Thyroid gland (tissue), 4 donors: ENCODE data around the gene JSRP1.

ENCODE experiments used
- CTCF ChIP-seq, 6 experiments: fragments of 200-600 bp in 3 of 6; fragments of 450-650 bp in 3 of 6; sonication (generic) in 3 of 6; IDR thresholded peaks; one replicate each; pipeline ENCODE4 v1.5.1; 2016 to 2019; ENCODE audit warnings: antibody characterized with exemption in 6 of 6, mild to moderate bottlenecking in 2 of 6, inconsistent platforms in 1 of 6, moderate library complexity in 1 of 6
- POLR2A ChIP-seq, 2 donors: fragments of 450-650 bp; IDR thresholded peaks; one replicate each; pipeline ENCODE4 v1.6.1; 2017; ENCODE audit warnings: antibody characterized with exemption in 2 of 2, mild to moderate bottlenecking in 2 of 2, moderate library complexity in 1 of 2

GRCh38 chr19:2261438-2262172 lies 5.4 kb upstream of the JSRP1 start:
- peak in 5 of 6 experiments; percentile 5 to 45 (median 17) for TF ChIP-seq CTCF (IDR thresholded peaks at IDR 0.05)
- no peak for TF ChIP-seq POLR2A (IDR thresholded peaks at IDR 0.05)
